Subcutaneous adipose tissue (tissue), 4 donors: ENCODE measurements around the gene RAB44. TPM values are rescaled to one million over a fixed set of nuclear protein-coding genes. Genes with fewer than 3 reads are reported as not detected.

ENCODE experiments used
- total RNA-seq, 4 donors: library from RNA; depleted of rRNA; stranded (reverse); fragments of >200 nt; gene quantifications; one replicate each; pipeline ENCODE4 v1.1.0, GENCODE V29; 2016
- TF ChIP-seq, protein P1 (sequence below): fragments of 450-650 bp; IDR thresholded peaks from one replicate; pipeline ENCODE4 v1.5.1; 2016; ENCODE audit warnings: low read depth, mild to moderate bottlenecking, control low read depth, antibody characterized with exemption, moderate library complexity

Gene RAB44
- total RNA-seq, 4 donors from 2014 or later = 0.51 to 1.3 (median 0.82) TPM; not detected in 1

DNA sequence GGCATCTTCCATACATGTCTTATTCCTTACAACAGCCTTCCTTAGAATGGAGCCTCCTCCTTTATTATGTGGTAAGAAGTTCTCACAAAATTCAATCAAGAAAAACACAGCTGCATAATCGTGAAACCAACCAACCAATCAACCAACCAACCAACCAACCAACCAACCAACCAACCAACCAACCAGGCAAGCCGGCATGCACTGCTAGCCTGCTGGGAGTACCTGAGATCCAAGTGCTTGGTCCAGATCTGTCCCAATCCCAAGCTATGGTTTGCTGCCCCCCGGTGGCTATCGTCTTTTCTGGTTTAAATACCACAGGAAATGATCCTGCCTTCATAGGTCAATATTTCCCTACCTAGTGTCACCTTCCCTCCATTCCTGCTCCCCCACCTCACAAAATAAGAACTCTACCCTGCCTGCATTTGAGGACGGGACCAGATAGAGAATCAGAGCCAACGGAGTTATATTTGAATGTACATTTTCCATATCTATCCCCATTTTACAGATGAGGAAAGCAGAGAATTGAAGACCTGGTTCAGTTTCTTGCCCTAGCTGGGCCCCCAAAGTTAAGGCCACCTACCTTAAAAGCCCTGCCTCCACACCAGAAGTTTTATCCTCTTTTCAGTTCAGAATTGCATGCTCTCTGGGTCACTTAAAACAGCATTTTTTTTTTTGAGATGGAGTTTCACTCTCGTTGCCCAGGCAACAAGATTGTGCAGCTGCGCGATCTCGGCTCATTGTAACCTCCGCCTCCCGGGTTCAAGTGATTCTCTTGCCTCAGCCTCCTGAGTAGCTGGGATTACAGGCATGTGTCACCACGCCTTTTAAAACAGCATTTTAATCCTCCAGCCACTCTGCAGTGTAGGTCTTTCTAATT is 27.1 kb downstream of the RAB44 start:
- TF ChIP-seq, protein P1, sequence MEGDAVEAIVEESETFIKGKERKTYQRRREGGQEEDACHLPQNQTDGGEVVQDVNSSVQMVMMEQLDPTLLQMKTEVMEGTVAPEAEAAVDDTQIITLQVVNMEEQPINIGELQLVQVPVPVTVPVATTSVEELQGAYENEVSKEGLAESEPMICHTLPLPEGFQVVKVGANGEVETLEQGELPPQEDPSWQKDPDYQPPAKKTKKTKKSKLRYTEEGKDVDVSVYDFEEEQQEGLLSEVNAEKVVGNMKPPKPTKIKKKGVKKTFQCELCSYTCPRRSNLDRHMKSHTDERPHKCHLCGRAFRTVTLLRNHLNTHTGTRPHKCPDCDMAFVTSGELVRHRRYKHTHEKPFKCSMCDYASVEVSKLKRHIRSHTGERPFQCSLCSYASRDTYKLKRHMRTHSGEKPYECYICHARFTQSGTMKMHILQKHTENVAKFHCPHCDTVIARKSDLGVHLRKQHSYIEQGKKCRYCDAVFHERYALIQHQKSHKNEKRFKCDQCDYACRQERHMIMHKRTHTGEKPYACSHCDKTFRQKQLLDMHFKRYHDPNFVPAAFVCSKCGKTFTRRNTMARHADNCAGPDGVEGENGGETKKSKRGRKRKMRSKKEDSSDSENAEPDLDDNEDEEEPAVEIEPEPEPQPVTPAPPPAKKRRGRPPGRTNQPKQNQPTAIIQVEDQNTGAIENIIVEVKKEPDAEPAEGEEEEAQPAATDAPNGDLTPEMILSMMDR = no peak

DNA sequence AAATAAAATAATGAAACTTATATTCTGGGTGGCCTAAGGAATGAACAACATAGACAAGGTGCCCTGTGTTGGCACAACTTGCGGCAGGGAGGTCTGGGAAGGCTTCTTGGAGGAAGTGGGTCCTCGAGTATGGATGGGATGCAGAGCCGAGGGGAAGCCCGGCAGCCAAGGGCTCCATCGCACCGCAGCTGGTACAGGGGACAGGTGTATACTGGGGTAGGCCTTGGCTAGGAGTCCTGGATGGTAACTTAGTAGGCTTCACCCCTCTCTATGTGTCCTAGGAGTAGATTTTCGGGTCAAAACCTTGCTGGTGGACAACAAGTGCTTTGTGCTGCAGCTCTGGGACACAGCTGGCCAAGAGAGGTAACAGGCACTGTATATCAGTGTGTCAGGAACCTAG is 28.0 kb downstream of the RAB44 start:
- TF ChIP-seq, protein P1 = no peak

DNA sequence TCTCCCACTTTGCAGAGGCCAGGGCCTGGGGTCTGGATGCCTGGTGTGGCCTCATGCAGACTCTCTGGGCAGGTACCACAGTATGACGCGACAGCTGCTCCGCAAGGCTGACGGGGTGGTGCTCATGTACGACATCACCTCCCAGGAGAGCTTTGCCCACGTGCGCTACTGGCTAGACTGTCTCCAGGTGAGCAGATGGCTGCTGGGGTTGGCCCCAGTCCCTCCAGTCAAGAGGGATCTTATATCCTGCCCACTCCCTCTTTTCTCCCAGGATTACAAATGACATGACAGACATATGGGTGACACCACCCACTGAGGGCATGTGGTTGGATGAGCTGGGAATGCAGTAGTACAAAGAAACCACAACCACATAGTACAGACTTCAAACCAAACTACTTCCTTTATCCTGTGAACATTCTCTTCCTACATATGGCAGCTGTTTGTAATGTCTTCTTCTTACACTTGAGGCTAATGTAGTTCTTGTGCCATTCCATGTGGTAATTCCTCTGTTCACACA is 29.9 kb downstream of the RAB44 start:
- TF ChIP-seq, protein P1 = no peak

DNA sequence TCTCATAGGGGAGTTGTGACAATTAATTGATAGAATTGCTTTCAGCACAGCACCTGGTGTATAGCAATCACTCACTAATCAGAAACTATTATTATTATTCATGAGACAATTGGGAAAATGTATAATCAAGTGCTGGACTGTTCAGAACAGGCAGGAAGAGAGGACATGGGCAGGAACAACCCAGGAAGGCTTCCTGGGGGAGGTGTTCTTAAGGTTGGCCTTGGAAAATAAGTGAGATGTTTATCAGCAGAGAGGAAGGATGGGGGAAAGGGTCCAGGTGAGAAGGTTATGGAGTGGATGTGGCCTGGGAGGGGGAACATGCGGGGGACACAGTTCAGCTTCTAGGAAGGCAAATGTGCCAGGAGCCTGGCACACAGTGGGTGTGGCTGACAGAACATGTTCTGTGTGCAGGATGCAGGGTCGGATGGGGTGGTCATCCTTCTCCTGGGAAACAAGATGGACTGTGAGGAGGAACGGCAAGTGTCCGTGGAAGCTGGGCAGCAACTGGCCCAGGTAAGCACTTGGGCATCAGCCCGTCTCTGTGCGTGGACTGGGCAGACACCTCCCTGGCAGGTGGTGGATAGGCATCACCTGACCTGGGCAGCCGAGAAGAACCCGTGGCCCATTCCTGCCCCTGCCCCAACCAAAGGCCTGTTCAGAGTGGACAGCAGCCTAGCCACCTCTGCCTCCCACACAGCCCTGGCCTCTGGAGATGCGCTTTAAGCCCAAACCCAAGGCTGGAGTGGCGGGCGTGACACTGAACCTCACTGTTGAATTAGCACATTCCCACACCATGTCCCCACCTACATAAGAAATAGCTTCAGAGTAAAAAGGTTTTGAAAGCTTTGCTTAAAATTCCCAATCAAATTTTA is 30.9 kb downstream of the RAB44 start:
- TF ChIP-seq, protein P1 = no peak

DNA sequence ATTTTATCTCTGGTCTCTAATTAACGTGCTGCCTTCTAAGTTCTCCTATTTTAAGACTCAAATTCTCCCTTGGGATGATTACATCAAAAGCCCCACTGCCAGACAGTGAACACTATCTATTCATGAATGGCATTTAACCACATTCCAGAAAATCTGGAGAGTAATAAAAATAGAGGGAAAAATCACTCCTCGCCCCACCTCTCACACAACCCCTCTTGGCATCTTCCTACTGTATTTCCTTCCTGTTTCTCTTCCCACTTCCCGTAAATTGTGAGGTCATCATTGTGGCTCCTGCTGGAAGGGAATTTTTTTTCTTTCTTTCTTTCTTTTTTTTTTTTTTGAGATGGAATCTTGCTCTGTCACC is 31.5 kb downstream of the RAB44 start:
- TF ChIP-seq, protein P1 = no peak

DNA sequence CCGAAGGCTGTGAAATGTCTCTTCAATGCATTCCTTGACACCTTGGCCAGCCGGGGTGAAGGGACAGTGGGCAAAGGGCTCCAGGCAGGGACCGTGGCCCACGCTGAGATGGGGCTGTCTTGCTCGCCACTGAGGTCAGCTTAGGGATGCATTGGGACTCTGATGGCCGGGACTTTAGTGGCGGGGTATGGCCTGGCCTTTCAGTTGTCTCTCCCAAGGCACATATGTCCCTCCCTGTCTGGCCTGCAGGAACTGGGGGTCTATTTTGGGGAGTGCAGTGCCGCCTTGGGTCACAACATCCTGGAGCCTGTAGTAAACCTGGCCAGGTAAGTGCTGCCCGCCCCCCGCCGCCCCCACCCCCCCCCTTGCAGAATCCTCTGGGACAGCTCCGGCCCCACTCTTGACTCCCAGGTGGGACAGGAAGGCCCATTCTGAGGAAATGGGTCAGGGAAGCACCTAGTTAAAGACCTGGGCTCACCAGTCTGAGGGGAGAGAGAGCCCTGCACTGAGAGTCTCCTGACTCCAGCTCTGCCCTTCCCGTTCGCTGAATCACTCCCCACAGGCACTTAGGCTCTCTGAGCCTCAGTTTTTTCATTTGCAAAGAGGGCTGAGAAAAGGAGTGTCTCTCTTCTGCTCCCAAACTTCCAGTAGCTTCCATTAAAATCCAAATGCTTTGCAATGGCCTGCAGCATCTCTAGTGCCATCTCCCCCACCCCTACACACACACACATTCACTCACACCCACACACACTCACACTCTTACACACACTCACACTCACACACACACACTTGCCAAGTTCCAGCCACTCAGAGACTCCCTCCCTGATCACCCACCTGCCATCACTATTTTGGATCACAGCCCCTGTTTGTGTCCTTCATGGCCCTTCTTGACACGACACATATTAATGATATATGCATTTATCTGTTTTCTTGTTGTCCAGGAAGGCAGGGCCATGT is 33.1 kb downstream of the RAB44 start:
- TF ChIP-seq, protein P1 = no peak
